ENCODE data around the gene ARL1. TPM values are rescaled to one million over a fixed set of nuclear protein-coding genes. Genes with fewer than 3 reads are reported as not detected.

The ARL1 gene
- 10 to 100 TPM; 52.4 to 58.7 TPM for total RNA-seq

DNA sequence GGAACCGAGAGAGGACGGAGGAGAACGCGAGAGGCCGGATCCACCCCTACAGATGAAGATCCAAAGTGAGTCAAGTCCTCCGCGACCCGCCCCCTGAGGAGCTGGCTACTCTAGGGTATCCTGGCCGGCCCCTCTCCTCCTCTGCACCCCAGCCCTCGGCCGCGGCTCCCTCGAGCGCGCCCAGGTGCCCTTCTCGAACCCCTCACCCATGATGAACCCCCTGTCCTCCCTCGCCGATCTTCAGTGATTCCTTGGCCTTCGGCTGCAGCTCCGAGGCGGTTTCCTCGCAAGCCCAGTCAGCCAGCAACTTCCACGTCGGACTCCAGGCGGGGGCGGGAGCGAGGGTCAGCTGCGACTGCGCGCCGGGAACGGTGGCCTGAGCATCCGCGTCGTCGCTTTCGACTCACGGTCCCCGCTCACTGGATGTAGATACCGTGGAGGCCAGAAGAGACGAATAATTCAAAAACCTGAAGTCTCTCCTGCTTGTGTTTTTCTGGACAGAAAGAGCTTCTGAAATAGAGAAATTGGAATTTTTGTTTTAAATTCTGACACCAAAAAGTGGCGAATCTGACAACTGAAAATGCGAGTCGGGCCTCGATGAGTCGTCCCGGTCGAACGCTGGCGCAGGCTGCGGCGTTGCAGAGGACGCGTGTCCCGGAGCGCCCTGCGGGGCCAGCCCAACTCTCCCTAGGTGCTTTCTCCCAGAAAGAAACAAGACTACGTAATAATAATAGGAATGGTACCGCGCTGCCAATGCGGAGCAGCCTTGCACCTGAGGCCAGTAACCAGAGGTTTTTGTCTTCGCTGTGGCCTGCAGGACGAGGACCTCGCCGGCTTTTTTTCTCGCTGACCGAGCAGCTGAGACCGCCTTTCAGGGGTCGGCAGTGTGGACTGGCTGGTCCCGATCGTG is at the start of gene ARL1:
Gene ARL1, minus strand, starts transcription at position 337 of the 910 bp plus-strand sequence. Its CDS starts 127 bp downstream, at position 210.
- ATAC-seq, result peak; percentile 95
- peak within 1 kb of the TSS; percentile 74 to 92 (median 90) for H3K27ac ChIP-seq
- intact Hi-C loops (cut with DNase I), result no loop called here
- peaks cover 29% of the 10 kb centered on the region for H3K4me1 ChIP-seq
- 1 to 2% methylated on average over 43 to 70 of the region's 71 CpGs for WGBS, 2 donors
- DNase-seq, result peak; percentile 83 to 89 (median 86)
- H3K9me3 ChIP-seq, result no peaks in the 10 kb centered on the region
- no peaks in the 10 kb centered on the region for H3K36me3 ChIP-seq (replicated peaks in 1 of 2; ENCODE audit: insufficient read depth in 1 of 2, low read depth in 2 of 2)
- no peaks in the 10 kb centered on the region for H3K27me3 ChIP-seq
- H3K4me3 ChIP-seq, result peak within 1 kb of the TSS; percentile 49 to 84
- TF ChIP-seq, protein P1, sequence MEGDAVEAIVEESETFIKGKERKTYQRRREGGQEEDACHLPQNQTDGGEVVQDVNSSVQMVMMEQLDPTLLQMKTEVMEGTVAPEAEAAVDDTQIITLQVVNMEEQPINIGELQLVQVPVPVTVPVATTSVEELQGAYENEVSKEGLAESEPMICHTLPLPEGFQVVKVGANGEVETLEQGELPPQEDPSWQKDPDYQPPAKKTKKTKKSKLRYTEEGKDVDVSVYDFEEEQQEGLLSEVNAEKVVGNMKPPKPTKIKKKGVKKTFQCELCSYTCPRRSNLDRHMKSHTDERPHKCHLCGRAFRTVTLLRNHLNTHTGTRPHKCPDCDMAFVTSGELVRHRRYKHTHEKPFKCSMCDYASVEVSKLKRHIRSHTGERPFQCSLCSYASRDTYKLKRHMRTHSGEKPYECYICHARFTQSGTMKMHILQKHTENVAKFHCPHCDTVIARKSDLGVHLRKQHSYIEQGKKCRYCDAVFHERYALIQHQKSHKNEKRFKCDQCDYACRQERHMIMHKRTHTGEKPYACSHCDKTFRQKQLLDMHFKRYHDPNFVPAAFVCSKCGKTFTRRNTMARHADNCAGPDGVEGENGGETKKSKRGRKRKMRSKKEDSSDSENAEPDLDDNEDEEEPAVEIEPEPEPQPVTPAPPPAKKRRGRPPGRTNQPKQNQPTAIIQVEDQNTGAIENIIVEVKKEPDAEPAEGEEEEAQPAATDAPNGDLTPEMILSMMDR (IDR thresholded peaks at IDR 0.05), result no peak
- TF ChIP-seq POLR2A (IDR thresholded peaks at IDR 0.05), result peak; percentile 50 to 90 (median 84)

DNA sequence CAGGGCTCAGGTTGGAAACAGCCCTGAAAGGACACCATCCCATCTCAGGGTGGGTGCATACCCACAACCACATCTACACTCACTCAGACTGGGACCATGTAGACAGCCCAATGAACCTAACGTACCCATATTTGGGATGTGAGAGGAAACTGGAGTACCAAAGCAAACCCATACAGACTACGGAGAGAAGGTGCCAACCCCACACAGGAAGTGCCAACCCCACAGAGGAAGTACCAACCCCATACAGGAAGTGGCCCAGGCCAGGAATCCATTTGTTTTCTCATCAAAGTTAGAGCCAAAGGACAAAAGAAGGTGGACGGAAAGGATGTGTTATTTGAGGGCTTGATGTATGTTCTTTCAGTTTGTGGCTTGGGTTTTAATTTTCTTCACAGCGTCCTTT is 48.1 kb upstream of the ARL1 start:
- ATAC-seq, result no peak
- Histone ChIP-seq H3K9me3 (no peaks in the 10 kb centered on the region), H3K27me3 (no peaks in the 10 kb centered on the region), H3K27ac (no peak overlapping the region), H3K4me3 (no peak overlapping the region), H3K4me1 (peaks cover 6% of the 10 kb centered on the region), H3K36me3 (replicated peaks in 1 of 2; ENCODE audit: insufficient read depth in 1 of 2, low read depth in 2 of 2) (no peaks in the 10 kb centered on the region)
- TF ChIP-seq, protein P1 (IDR thresholded peaks at IDR 0.05), result no peak
- TF ChIP-seq POLR2A (IDR thresholded peaks at IDR 0.05), result no peak
- intact Hi-C loops (cut with DNase I), result no loop called here
- DNase-seq, result no peak
- WGBS, 2 donors, result 53 to 82% methylated on average over 4 of the region's 4 CpGs

DNA sequence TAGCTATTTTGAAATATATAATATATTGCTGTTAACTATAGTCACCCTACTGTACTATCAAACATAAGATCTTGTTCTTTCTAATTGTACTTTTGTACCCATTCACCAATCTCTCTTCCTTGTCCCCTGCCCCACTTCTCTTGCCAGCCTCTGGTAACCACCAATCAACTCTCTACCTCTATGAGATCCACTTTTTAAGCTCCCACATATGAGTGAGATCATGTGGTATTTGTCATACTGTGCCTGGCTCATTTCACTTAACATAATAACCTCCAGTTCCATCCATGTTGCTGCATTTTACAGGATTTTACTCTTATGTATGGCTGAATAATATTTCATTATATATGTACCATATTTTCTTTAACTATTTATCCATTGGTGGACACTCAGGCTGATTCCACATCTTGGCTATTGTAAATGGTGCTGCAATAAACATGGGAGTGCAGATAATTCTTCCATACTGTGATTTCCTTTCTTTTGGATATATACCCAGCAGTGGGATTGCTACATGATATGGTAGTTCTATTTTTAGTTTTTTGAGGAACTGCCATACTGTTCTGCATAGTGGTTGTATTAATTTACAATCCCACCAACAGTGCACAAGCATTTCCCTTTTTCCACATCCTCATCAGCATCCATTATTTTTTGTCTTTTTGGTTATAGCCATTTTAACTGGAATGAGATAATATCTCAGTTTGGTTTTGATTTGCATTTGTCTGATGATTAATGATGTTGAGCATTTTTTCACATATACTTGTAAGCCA is 34.1 kb upstream of the ARL1 start:
- no peaks in the 10 kb centered on the region for H3K27me3 ChIP-seq
- no peaks in the 10 kb centered on the region for H3K36me3 ChIP-seq (replicated peaks in 1 of 2; ENCODE audit: insufficient read depth in 1 of 2, low read depth in 2 of 2)
- no peak overlapping the region for H3K27ac ChIP-seq
- TF ChIP-seq POLR2A (IDR thresholded peaks at IDR 0.05), result no peak
- TF ChIP-seq, protein P1 (IDR thresholded peaks at IDR 0.05), result no peak
- DNase-seq (no peak), ATAC-seq (no peak)
- H3K9me3 ChIP-seq, result no peaks in the 10 kb centered on the region
- intact Hi-C loops (cut with DNase I), result no loop called here
- H3K4me1 ChIP-seq, result no peaks in the 10 kb centered on the region
- no peak overlapping the region for H3K4me3 ChIP-seq

DNA sequence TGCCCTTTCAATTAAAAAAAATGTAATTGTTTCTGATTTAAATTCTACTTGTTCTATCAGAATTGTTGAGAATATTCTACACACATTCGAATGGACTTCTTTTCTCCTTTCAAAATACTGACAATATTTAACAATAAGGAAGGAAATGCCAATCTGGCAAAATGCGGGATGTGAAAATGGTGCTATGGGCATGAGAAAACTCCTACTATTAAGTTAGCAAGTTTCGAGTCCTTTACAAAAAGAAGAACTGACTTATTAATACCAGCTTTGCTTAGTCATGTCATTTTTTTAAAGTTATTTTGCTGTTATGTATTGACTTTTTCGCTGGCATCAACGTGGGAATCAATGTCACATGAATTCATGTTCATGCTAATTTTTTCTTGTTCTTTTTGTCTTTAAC is 31.7 kb upstream of the ARL1 start:
- WGBS, 2 donors, result 45 to 55% methylated on average over 5 of the region's 5 CpGs
- no peak for DNase-seq
- intact Hi-C loops (cut with DNase I), result no loop called here
- Histone ChIP-seq H3K4me1 (no peaks in the 10 kb centered on the region), H3K27me3 (no peaks in the 10 kb centered on the region), H3K9me3 (no peaks in the 10 kb centered on the region), H3K36me3 (replicated peaks in 1 of 2; ENCODE audit: insufficient read depth in 1 of 2, low read depth in 2 of 2) (no peaks in the 10 kb centered on the region), H3K27ac (no peak overlapping the region), H3K4me3 (no peak overlapping the region)
- ATAC-seq, result no peak
- TF ChIP-seq, protein P1 (IDR thresholded peaks at IDR 0.05), result no peak
- no peak for TF ChIP-seq POLR2A (IDR thresholded peaks at IDR 0.05)
